Measurements from ENCODE around the gene RELL1.

RELL1 gene

DNA sequence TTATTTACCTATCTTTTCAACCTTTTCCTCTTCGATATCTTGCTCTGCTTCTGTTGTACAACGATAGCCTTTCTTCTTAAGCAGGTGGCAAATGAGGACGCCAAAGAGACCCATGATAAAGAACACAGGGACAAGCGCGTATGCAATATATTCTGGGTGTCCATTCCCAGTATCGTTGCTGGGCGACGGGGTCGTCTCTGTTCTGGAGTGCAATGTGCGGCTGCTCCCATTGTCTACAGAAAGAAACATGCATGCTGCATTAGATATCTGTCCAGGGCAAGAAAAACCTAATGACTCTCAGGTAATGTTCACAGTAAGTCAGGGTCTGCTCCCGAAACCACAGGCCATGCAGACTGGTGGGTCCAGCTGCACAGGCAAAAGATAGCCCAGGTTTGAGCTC is 36.9 kb downstream of the RELL1 start:
- Histone ChIP-seq H3F3A (ENCODE audit: control insufficient read depth, insufficient read depth) (no peaks in the 10 kb centered on the region), H3K9me2 (replicated peaks; ENCODE audit: control insufficient read depth, low read length) (no peaks in the 10 kb centered on the region), H3K36me3 (ENCODE audit: control insufficient read depth, low read length) (peaks cover 10% of the 10 kb centered on the region; the same call in 1 of the 2 replicates), H3K27me3 (ENCODE audit: control insufficient read depth, low read length) (no peaks in the 10 kb centered on the region), H4K20me1 (ENCODE audit: control insufficient read depth, insufficient read depth, low read depth, low read length) (no peaks in the 10 kb centered on the region; the same call in 1 of the 2 replicates), H3K27ac (ENCODE audit: low read depth, low read length) (no peak overlapping the region), H3K4me1 (ENCODE audit: control insufficient read depth, low read length) (no peaks in the 10 kb centered on the region), H3K9me3 (ENCODE audit: control insufficient read depth, insufficient read depth, low read length) (no peaks in the 10 kb centered on the region), H3K79me2 (ENCODE audit: control insufficient read depth, low read length) (no peaks in the 10 kb centered on the region), H3K4me3 (ENCODE audit: low read length) (no peak overlapping the region), H3K4me2 (ENCODE audit: low read length) (no peak overlapping the region)
- TF ChIP-seq EZH2phosphoT487 (IDR thresholded peaks at IDR 0.05; ENCODE audit: borderline replicate concordance, low read length) = no peak
- TF ChIP-seq, protein P1, sequence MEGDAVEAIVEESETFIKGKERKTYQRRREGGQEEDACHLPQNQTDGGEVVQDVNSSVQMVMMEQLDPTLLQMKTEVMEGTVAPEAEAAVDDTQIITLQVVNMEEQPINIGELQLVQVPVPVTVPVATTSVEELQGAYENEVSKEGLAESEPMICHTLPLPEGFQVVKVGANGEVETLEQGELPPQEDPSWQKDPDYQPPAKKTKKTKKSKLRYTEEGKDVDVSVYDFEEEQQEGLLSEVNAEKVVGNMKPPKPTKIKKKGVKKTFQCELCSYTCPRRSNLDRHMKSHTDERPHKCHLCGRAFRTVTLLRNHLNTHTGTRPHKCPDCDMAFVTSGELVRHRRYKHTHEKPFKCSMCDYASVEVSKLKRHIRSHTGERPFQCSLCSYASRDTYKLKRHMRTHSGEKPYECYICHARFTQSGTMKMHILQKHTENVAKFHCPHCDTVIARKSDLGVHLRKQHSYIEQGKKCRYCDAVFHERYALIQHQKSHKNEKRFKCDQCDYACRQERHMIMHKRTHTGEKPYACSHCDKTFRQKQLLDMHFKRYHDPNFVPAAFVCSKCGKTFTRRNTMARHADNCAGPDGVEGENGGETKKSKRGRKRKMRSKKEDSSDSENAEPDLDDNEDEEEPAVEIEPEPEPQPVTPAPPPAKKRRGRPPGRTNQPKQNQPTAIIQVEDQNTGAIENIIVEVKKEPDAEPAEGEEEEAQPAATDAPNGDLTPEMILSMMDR (IDR thresholded peaks at IDR 0.05; ENCODE audit: low read depth, low read length, poor library complexity, severe bottlenecking) = no peak

DNA sequence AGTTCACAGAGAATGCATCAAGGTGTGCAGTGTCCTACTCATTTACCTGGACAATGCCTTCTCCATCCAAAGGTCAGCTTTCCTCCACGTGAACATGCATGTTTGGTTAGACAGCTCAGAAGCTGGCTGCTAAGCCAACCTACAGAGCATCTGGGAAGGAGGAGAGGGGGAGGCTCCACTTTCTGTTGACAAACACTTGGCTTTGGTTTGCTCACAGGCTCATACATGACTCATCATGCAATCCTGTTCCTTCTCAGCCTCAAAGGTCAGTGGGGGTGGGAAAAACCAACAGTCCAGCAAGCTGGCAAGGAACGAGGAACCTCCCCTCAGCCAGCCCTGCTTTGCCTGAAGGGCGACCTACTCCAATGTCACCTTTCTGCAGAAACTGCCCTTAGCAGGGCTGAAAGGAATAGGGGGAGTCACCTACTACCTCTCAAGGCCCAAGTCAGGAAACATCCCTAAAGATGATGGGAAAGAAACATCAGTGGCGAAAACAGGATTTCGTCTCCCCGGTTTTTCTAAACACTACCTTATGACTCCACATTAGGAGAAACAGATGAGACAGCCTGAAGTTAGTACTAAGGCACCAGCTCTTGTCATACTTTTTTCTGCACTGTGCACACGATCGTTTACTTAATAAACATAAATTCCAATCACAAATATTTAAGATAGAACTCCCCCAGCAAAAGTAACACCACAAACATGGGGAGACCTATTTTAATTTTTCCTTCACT is 37.9 kb downstream of the RELL1 start:
- Histone ChIP-seq H3K4me2 (ENCODE audit: low read length) (no peak overlapping the region), H3K9me2 (replicated peaks; ENCODE audit: control insufficient read depth, low read length) (no peaks in the 10 kb centered on the region), H3K4me1 (ENCODE audit: control insufficient read depth, low read length) (no peaks in the 10 kb centered on the region), H3K79me2 (ENCODE audit: control insufficient read depth, low read length) (no peaks in the 10 kb centered on the region), H3K27ac (ENCODE audit: low read depth, low read length) (no peak overlapping the region), H4K20me1 (ENCODE audit: control insufficient read depth, insufficient read depth, low read depth, low read length) (no peaks in the 10 kb centered on the region; the same call in 1 of the 2 replicates), H3K36me3 (ENCODE audit: control insufficient read depth, low read length) (peaks cover 10% of the 10 kb centered on the region; the same call in 1 of the 2 replicates), H3K9me3 (ENCODE audit: control insufficient read depth, insufficient read depth, low read length) (no peaks in the 10 kb centered on the region), H3K4me3 (ENCODE audit: low read length) (no peak overlapping the region), H3K27me3 (ENCODE audit: control insufficient read depth, low read length) (no peaks in the 10 kb centered on the region), H3F3A (ENCODE audit: control insufficient read depth, insufficient read depth) (no peaks in the 10 kb centered on the region)
- TF ChIP-seq EZH2phosphoT487 (IDR thresholded peaks at IDR 0.05; ENCODE audit: borderline replicate concordance, low read length) = no peak
- TF ChIP-seq, protein P1 (IDR thresholded peaks at IDR 0.05; ENCODE audit: low read depth, low read length, poor library complexity, severe bottlenecking) = no peak

DNA sequence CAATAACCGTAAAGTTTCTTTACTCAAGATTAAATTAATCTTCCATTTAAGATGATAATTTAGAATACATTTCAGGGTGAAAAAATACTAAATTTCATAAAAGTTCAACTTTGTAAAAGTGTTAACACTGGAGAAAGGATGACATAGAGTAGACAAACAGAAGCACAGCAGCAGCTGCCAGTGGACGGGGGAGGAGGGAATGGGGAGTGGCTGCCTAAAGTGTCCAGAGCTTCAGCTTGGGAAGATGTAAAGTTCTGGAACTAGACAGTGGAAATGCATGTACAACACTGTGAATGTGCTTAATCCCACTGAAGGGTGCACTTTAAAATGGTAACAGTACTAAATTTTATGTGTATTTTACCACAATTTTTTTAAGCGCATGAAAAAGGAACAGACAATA is 39.9 kb downstream of the RELL1 start:
- Histone ChIP-seq H3K4me1 (ENCODE audit: control insufficient read depth, low read length) (no peaks in the 10 kb centered on the region), H3K9me3 (ENCODE audit: control insufficient read depth, insufficient read depth, low read length) (no peaks in the 10 kb centered on the region), H3K27ac (ENCODE audit: low read depth, low read length) (no peak overlapping the region), H3K4me3 (ENCODE audit: low read length) (no peak overlapping the region), H3K9me2 (replicated peaks; ENCODE audit: control insufficient read depth, low read length) (no peaks in the 10 kb centered on the region), H3K4me2 (ENCODE audit: low read length) (no peak overlapping the region), H3K36me3 (ENCODE audit: control insufficient read depth, low read length) (peaks cover 10% of the 10 kb centered on the region; the same call in 1 of the 2 replicates), H4K20me1 (ENCODE audit: control insufficient read depth, insufficient read depth, low read depth, low read length) (no peaks in the 10 kb centered on the region; the same call in 1 of the 2 replicates), H3F3A (ENCODE audit: control insufficient read depth, insufficient read depth) (no peaks in the 10 kb centered on the region), H3K79me2 (ENCODE audit: control insufficient read depth, low read length) (no peaks in the 10 kb centered on the region), H3K27me3 (ENCODE audit: control insufficient read depth, low read length) (no peaks in the 10 kb centered on the region)
- TF ChIP-seq, protein P1 (IDR thresholded peaks at IDR 0.05; ENCODE audit: low read depth, low read length, poor library complexity, severe bottlenecking) = no peak
- TF ChIP-seq EZH2phosphoT487 (IDR thresholded peaks at IDR 0.05; ENCODE audit: borderline replicate concordance, low read length) = no peak
